ENCODE results near the gene SLC4A5. TPM values are rescaled to one million over a fixed set of nuclear protein-coding genes. Genes with fewer than 3 reads are reported as not detected.
A peak's percentile ranks its signal among the peaks of the same experiment; 100 is the strongest.

Gene SLC4A5
- total RNA-seq, 6 donors from 2014 or later = 3.2 to 47.1 (median 11.0) TPM

GRCh38 chr2:74183878-74184277 lies 159.3 kb downstream of the SLC4A5 start:
- WGBS, 2 donors = 86 to 90% methylated on average over 2 of the region's 2 CpGs

GRCh38 chr2:74181739-74182138 lies 161.5 kb downstream of the SLC4A5 start:
- DNase-seq (peak in 1 of 2 donors; percentile 75), ATAC-seq (ENCODE audit: low FRiP score in 2 of 2) (peak; percentile 43 to 45)
- no peak for TF ChIP-seq CTCF (IDR thresholded peaks at IDR 0.05)
- TF ChIP-seq POLR2AphosphoS5 (IDR thresholded peaks at IDR 0.05) = peak; percentile 14 to 18
- no peak for TF ChIP-seq EP300 (IDR thresholded peaks at IDR 0.05)
- TF ChIP-seq POLR2A (IDR thresholded peaks at IDR 0.05) = peak in 1 of 4 donors; percentile 19
- 38 to 46% methylated on average over 7 of the region's 7 CpGs for WGBS, 2 donors
- Histone ChIP-seq H3K4me1 (peaks cover 11 to 18% (median 14%) of the 10 kb centered on the region in 4 donors), H3K27me3 (no peaks in the 10 kb centered on the region), H3K36me3 (no peaks in the 10 kb centered on the region), H3K4me3 (no peak overlapping the region), H3K9me3 (no peaks in the 10 kb centered on the region), H3K27ac (peak overlapping the region; percentile 14 to 63 (median 53))

More at GRCh38 chr2:74183878-74184277, 159.3 kb downstream of the SLC4A5 start:
- DNase-seq (no peak), ATAC-seq (ENCODE audit: low FRiP score in 2 of 2) (no peak)
- no peaks in the 10 kb centered on the region for H3K9me3 ChIP-seq
- no peak overlapping the region for H3K4me3 ChIP-seq
- no peaks in the 10 kb centered on the region for H3K27me3 ChIP-seq
- no peaks in the 10 kb centered on the region for H3K36me3 ChIP-seq
- no peak overlapping the region for H3K27ac ChIP-seq
- peaks cover 4 to 6% (median 4%) of the 10 kb centered on the region in 4 donors for H3K4me1 ChIP-seq
- TF ChIP-seq EP300 (IDR thresholded peaks at IDR 0.05) (no peak), CTCF (IDR thresholded peaks at IDR 0.05) (no peak), POLR2AphosphoS5 (IDR thresholded peaks at IDR 0.05) (no peak), POLR2A (IDR thresholded peaks at IDR 0.05) (no peak)

GRCh38 chr2:74179063-74179865 lies 164.0 kb downstream of the SLC4A5 start:
- DNase-seq (no peak), ATAC-seq (ENCODE audit: low FRiP score in 2 of 2) (peak in 1 of 2 donors; percentile 2)
- 50 to 52% methylated on average over 25 of the region's 25 CpGs for WGBS, 2 donors
- peak overlapping the region; percentile 15 to 91 (median 83) for H3K4me3 ChIP-seq
- H3K27me3 ChIP-seq = no peaks in the 10 kb centered on the region
- H3K4me1 ChIP-seq = peaks cover 29 to 37% (median 32%) of the 10 kb centered on the region in 4 donors
- no peaks in the 10 kb centered on the region for H3K36me3 ChIP-seq
- no peaks in the 10 kb centered on the region for H3K9me3 ChIP-seq
- peak overlapping the region in 3 of 4 donors; percentile 93 to 99 (median 97) for H3K27ac ChIP-seq
- TF ChIP-seq POLR2A (IDR thresholded peaks at IDR 0.05) (peak in 1 of 4 donors; percentile 53), CTCF (IDR thresholded peaks at IDR 0.05) (peak in 3 of 6 experiments; percentile 4 to 22 (median 4)), POLR2AphosphoS5 (IDR thresholded peaks at IDR 0.05) (no peak)

DNA sequence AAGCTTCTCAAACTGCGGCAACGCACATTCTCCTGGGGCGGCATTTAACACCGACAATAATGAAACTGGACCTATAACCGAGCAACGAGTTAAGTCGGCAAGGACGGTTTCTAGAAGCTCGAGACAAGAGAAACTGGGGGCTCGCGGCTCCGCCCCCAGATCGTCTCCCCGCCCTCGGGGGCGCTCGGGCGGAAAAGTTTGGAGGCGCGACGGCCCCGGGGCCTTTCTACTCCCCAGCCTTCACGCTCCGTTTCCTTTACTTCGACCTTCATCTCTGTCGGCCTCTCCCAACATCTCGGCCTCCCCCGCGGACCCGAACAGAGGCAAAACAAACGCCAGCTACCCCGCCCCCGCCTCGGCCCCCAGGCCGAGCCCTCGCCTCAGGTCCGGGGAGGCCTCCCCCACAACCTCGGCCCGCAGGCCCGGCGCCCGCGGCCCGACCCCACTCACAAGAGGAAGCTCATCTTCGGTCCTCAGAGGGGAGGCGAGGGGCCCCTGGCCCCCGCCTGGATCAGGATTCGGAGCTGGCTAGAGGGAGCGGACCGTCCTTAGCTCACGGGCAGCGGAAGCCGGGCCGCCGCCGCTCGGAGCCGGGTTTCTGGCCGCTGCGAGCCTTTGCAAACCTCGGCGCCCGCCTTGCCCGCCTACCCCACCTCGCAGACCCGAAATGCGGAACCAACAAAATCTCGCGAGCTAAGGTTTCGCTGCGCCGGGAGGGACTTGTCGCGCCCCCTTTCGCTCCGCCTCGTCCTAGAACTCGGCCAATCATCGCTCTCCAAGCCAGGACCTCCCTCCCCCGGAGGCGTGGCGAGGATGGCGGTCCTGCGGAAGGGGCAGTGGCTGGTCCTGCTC lies 164.8 kb downstream of the SLC4A5 start, which contains the start of gene MOB1A:
Gene MOB1A (minus strand): TSS at position 669 of the 852 bp plus-strand sequence. CDS start 205 bp downstream, at position 464.
- Histone ChIP-seq H3K27me3 (no peaks in the 10 kb centered on the region), H3K4me1 (peaks cover 29 to 40% (median 32%) of the 10 kb centered on the region in 4 donors), H3K9me3 (no peaks in the 10 kb centered on the region), H3K36me3 (no peaks in the 10 kb centered on the region), H3K27ac (peak within 1 kb of the TSS; percentile 93 to 99 (median 96)), H3K4me3 (peak within 1 kb of the TSS; percentile 73 to 91 (median 83))
- no peak for TF ChIP-seq EP300 (IDR thresholded peaks at IDR 0.05)
- peak in 3 of 4 donors; percentile 90 to 97 (median 96) for TF ChIP-seq POLR2A (IDR thresholded peaks at IDR 0.05)
- TF ChIP-seq CTCF (IDR thresholded peaks at IDR 0.05) = peak in 1 of 6 experiments; percentile 25
- TF ChIP-seq POLR2AphosphoS5 (IDR thresholded peaks at IDR 0.05) = peak; percentile 85 to 94
- peak; percentile 98 to 100 for ATAC-seq (ENCODE audit: low FRiP score in 2 of 2)
- WGBS, 2 donors = 1 to 2% methylated on average over 46 to 70 of the region's 84 CpGs
- peak; percentile 94 to 99 for DNase-seq

Measured in upper lobe of left lung (tissue), 6 donors.